SK-N-MC (cell line): ENCODE measurements around the gene PLK5.
A peak's percentile ranks its signal among the peaks of the same experiment; 100 is the strongest.

Experiments used
- EZH2 ChIP-seq: fragments of 200-600 bp; sonication (generic); IDR thresholded peaks from one replicate; pipeline ENCODE4 v1.6.1; 2017; ENCODE audit warnings: antibody characterized with exemption
- FOXP2 ChIP-seq: optimal IDR thresholded peaks from 2 replicates; pipeline ENCODE3; 2011; ENCODE audit warnings: mild to moderate bottlenecking, moderate library complexity; ENCODE audit not compliant: insufficient read depth; ENCODE audit errors: extremely low read length, control extremely low read depth
- POLR2AphosphoS5 ChIP-seq: IDR thresholded peaks from 2 replicates; pipeline ENCODE4 v1.6.1; 2012; ENCODE audit warnings: mild to moderate bottlenecking, low read depth, low read length, borderline replicate concordance

DNA sequence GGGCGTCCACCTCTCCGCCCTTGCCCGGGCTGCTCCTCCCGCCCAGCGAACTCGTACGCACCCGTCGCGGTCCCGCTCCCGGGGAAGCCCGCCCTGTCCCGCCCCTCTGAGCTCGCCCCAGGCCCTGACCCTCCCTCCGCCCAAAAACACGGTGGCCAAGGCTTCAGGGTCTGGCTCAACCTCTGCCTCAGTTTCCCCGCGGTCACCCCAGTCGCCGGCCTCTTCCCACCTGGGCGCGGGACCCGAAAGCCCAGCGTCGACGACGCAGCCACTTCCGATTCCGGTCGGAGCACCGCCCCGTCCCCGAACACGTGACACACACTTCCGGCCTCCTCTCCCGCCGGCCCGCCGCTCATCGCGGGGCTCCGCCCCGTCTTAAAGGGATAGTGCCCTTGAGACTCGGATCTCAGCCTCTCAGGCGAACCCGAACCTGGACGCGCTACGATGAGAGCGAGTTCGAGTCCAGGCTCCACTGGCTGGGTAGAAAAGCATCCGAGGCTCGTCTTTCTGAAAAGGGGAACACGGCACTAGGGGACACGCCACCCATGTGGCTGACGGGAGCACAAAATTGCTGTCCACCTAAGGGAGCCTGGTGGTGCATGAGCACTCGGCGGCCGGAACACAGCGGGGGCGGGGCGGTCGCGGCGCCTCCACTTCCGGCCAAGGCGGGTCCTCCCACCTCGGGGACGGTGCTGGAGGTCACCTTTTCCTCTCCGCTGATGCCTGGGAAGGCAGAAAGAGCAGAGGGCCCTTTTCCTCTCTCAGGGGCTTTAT is 44.8 kb upstream of the PLK5 start, which contains the start of gene C19orf25:
- TF ChIP-seq EZH2 (no peak), FOXP2 (no peak), POLR2AphosphoS5 (peak; percentile 84)
